GM21390 (cell line): ENCODE measurements around the gene GGTLC1.
A peak's percentile ranks its signal among the peaks of the same experiment; 100 is the strongest.

Source experiments
- ATAC-seq: cut with Tn5 transposase; IDR thresholded peaks from one replicate; pipeline ENCODE4 v1.9.1; 2021; ENCODE audit not compliant: unreplicated experiment

The GGTLC1 gene

DNA sequence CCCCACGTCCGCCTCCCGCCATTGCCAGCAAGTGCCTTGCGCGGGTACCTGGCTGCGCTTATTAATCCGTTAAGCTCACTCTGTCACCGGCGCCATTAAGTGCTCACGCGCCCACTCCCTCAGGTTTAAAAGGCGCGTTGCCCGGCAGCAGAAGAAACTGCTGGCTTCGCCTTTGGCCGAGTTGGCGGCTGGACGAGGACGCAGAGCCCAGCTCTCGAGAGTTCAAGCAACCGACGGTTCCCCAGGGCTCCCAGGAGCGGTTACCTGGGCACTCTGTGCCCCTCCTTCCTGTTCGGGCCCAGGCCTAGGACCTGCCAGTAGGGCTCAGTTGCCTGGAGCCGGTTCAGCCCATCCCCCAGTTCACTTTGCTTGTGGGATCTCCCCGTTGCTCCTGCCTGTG is at the start of gene GGTLC1:
TSS of gene GGTLC1 (minus strand) at position 219 of the 400 bp plus-strand sequence. CDS start 2,168 bp downstream, outside the sequence.
- ATAC-seq, result no peak

DNA sequence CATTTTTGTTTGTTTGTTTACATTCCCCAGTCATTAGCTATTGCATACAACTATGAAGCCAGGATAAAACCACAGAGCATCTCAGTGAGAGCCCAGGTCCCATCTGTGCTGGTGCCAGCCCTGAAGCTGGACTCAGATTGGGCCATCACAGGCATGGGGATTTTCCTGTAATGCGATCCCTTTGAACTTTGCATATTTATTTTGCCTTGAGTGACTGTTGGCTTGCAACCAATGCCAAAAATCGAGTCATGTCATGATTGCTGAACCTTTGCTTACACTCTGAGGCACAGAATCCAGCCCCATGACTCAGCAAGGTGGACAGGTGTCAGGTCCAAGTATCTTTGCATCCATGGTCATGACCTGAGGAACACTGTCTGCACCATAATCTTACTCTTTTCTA is 46.2 kb upstream of the GGTLC1 start:
- ATAC-seq, result no peak

GRCh38 chr20:24033565-24033964 is 45.0 kb upstream of the GGTLC1 start:
- ATAC-seq, result no peak

GRCh38 chr20:24033151-24033550 is 44.6 kb upstream of the GGTLC1 start:
- no peak for ATAC-seq

GRCh38 chr20:24032400-24032898 is 43.9 kb upstream of the GGTLC1 start:
- no peak for ATAC-seq

DNA sequence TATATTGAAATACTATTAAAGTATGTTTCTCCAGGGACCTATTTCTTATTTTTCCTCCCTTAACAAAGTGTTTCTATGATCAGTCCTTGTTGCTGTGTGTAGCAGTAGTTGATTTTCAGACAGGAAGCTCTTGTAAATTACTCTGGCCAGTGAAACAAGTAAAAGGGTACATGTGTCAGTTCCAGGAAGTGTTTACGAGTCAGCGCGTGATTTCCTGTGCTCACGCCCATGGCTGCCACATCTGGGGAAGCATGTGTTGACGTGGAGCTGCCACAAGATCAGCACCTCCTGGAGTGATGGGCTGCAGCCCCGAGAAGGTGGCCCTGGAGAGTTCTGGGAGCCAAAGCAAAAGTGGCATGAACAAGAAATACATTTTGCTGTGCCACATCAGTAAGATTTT is 38.6 kb upstream of the GGTLC1 start:
- peak; percentile 64 for ATAC-seq

- no peak for ATAC-seq
These were observed 34.1 kb upstream of the GGTLC1 start for GRCh38 chr20:24022621-24023180.

DNA sequence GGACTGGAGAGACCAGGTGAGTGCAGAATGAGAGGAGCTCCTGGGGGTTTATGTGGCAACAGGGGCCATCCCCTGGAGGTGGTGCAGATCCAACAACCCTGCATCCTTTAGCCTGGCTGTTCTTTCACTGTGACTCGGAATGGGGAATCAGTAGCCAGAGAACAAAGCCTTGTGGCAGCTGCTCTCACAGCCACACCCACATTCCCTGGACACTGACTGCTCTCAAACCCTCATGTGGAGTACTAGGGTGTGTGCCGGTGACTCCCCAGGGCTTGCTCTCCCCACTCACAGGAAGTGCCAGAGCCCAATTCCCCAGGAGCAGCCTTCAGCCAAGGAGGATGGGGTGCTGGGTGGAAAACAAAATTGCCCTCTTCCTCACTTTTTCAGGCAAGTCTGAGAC is 30.2 kb upstream of the GGTLC1 start:
- no peak for ATAC-seq

DNA sequence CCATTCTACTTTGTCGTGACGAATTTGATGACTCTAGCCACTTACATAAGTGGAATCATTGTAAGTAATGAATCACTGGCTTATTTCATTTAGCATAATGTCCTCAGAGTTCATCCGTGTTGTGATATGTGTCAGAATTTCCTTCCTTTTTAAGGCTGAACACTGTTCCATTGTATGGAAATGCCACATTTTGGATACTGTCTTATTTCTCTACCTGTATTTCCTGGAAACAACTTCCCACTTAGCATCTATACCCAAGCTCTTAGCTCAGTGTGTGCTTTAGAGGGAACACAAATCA is 28.8 kb upstream of the GGTLC1 start:
- no peak for ATAC-seq

GRCh38 chr20:24016607-24017457 is 28.3 kb upstream of the GGTLC1 start:
- ATAC-seq, result no peak

- ATAC-seq, result no peak
These were observed 25.4 kb upstream of the GGTLC1 start for GRCh38 chr20:24013953-24014352.

- ATAC-seq, result no peak
These were observed 22.7 kb upstream of the GGTLC1 start for GRCh38 chr20:24011282-24011681.

DNA sequence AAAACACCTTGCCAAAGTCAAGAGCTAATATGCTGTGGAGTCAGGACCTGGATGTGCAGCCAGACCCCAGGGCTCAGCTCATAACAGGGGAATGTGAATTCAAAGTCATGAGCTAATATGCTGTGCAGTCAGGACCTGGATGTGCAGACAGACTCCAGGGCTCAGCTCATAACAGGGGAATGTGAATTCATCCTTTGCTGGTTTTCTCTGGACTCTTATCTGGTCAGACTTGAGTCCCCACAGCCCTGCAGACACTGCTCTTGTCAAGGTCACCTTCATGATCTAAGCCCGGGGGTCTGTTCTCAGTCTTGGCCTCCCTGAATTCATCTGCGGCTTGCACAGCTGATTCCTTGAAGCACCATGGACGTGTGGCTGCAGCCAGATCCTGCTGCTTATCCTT is 19.2 kb upstream of the GGTLC1 start:
- no peak for ATAC-seq

- ATAC-seq, result no peak
These were observed 18.6 kb upstream of the GGTLC1 start for GRCh38 chr20:24007073-24007595.

DNA sequence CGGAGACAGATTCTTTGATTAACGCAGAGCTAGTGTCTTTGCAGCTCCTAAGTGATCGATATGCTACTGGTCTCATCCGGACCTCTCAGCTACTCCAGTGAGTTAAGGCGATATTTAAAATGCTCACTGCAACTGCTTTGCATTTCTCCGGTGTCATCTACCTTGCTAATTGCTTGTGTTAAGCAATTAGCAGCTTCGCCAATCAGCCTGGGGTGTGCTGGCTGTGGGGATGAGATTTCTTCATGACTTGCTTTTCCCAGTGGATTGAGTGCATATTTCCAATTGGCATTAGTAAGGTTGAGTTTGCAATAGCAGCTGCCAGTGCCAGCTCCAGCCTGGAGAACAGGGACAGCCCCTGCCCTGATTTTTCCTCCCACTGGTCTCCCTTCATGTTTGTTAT is 18.0 kb upstream of the GGTLC1 start:
- ATAC-seq, result no peak

DNA sequence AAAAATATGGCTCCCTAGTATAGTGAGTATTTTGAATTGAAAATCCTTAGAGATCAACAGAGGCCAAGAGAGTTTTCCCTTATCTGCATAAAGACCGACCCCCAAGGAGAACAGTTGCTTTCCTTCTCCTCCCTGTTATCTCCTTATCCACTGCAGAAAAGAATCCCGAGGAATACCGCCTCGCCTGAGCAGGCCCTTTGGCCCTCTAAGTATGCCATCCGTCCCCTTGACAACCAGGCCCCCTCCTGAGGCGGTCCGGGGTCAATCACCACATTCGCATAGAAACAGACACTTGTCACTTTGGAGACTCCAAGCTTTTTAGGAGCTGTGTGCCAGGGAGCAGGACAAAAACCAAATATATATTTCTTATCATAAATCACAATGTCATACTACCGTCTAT is 15.9 kb upstream of the GGTLC1 start:
- no peak for ATAC-seq

DNA sequence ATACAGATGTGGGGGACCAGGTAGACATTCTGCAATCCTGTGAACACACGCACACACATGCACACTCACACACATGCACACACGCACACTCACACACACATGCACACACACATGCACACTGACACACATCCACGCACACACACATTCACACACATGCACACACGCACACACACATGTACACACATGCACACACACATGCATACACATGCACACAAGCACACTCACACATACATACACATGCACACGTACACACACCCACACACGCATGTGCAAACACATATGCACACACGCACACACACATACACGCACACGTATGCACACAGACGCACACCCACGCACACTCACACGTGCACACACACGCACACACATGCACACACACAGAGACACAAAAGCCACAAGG is 14.3 kb upstream of the GGTLC1 start:
- ATAC-seq, result no peak

DNA sequence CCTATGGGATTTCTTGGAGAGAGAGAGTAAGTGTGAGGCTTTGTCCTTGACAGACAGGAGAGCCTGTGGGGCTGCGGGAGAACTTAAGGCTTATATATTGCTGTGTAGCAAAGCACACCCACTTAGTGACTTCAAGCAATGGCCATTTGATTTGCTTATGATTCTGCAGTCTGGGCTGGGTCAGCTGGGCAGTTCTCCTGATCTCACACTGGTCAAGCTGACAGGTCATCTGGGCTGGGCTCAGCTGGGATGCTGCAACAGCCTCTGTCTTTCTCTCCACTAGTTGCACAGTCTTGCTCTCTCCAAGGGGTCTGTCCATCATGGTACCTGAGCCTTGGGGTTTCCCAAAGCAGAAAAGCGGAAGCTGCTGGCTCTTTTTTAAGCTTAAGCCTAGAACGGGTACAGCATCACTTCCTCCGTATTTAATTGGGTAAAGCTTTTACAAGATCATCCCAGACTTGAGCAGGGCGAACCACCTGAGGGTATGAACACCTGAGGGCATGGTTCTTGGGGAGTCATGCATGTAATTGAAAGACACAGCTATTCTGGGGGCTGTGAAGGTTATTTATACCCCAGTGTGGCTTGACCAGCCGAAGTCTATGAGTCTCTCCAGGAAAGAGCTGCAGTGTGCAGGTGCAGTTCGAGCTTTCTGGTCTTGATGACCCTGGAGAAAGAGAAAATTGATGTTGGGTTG is 13.3 kb upstream of the GGTLC1 start:
- ATAC-seq, result no peak

- no peak for ATAC-seq
These were observed 10.3 kb upstream of the GGTLC1 start for GRCh38 chr20:23998844-23999243.

- ATAC-seq, result no peak
These were observed 9.8 kb upstream of the GGTLC1 start for GRCh38 chr20:23998392-23998791.

GRCh38 chr20:23995905-23996666 is 7.5 kb upstream of the GGTLC1 start:
- no peak for ATAC-seq
